Smooth muscle cell (in vitro differentiated cells): Measurements from ENCODE around the gene SCUBE3. TPM values are rescaled to one million over a fixed set of nuclear protein-coding genes. Genes with fewer than 3 reads are reported as not detected.

Experiments
- DNase-seq: peaks from one replicate; lab custom pipeline; 2025; ENCODE audit not compliant: unreplicated experiment; lab: John Stamatoyannopoulos, UW
- H2AFZ ChIP-seq: fragments of 200-600 bp; sonication (generic); 2 replicates; pipeline ENCODE4 v1.6.0; 2016; ENCODE audit warnings: antibody characterized with exemption, low read depth, mild to moderate bottlenecking
- H3F3A ChIP-seq: fragments of 200-600 bp; sonication (generic); 2 replicates; pipeline ENCODE4 v1.6.0; 2017; ENCODE audit warnings: antibody characterized with exemption, low read depth
- H3K27ac ChIP-seq: fragments of 200-600 bp; sonication (generic); 2 replicates; pipeline ENCODE4 v1.5.1; 2016; ENCODE audit warnings: low read depth, mild to moderate bottlenecking
- H3K27me3 ChIP-seq: fragments of 200-600 bp; sonication (generic); 2 replicates; pipeline ENCODE4 v1.6.1; 2016; ENCODE audit warnings: low read depth, mild to moderate bottlenecking
- H3K36me3 ChIP-seq: fragments of 200-600 bp; sonication (generic); 2 replicates; pipeline ENCODE4 v1.5.1; 2016; ENCODE audit warnings: low read depth
- H3K4me1 ChIP-seq: fragments of 200-600 bp; sonication (generic); 2 replicates; pipeline ENCODE4 v1.5.1; 2016; ENCODE audit warnings: low read depth
- H3K4me2 ChIP-seq: fragments of 200-600 bp; sonication (generic); 2 replicates; pipeline ENCODE4 v1.6.0; 2016; ENCODE audit warnings: mild to moderate bottlenecking
- H3K4me3 ChIP-seq: fragments of 200-600 bp; sonication (generic); 2 replicates; pipeline ENCODE4 v1.5.1; 2016; ENCODE audit warnings: mild to moderate bottlenecking
- H3K79me2 ChIP-seq: fragments of 200-600 bp; sonication (generic); 2 replicates; pipeline ENCODE4 v1.6.0; 2016; ENCODE audit warnings: low read depth, mild to moderate bottlenecking
- H3K9ac ChIP-seq: fragments of 200-600 bp; sonication (generic); 2 replicates; pipeline ENCODE4 v1.6.0; 2016; ENCODE audit warnings: low read depth
- H3K9me3 ChIP-seq: fragments of 200-600 bp; sonication (generic); replicated peaks from 2 replicates; pipeline ENCODE4 v1.5.1; 2016; ENCODE audit warnings: low read depth
- H4K20me1 ChIP-seq: fragments of 200-600 bp; sonication (generic); 2 replicates; pipeline ENCODE4 v1.6.0; 2016; ENCODE audit warnings: low read depth
- CTCF ChIP-seq: fragments of 200-600 bp; sonication (generic); IDR thresholded peaks from 2 replicates; pipeline ENCODE4 v1.5.1; 2017; ENCODE audit warnings: borderline replicate concordance, mild to moderate bottlenecking, antibody characterized with exemption; ENCODE audit not compliant: insufficient read depth, poor library complexity, severe bottlenecking
- WGBS: methylation state at CpG from one replicate; pipeline ENCODE4 v1.1.7; 2016; ENCODE audit warnings: low lambda C conversion rate; 5-methylcytosine and 5-hydroxymethylcytosine counted together
- polyA plus RNA-seq: library from polyadenylated mRNA; unstranded; fragments of >200 nt; fragmentation: Nextera tagmentation; extraction: Ambion mirVana; gene quantifications from 2 replicates; pipeline ENCODE4 v1.2.1, GENCODE V29; 2016
- total RNA-seq: library from RNA; depleted of rRNA; stranded (reverse); fragments of >200 nt; gene quantifications from 2 replicates; pipeline ENCODE4 v1.2.3, GENCODE V29; 2014

SCUBE3 gene
- total and polyA plus RNA-seq, 2 experiments from 2014 or later = 14.6 to 18.0 TPM

DNA sequence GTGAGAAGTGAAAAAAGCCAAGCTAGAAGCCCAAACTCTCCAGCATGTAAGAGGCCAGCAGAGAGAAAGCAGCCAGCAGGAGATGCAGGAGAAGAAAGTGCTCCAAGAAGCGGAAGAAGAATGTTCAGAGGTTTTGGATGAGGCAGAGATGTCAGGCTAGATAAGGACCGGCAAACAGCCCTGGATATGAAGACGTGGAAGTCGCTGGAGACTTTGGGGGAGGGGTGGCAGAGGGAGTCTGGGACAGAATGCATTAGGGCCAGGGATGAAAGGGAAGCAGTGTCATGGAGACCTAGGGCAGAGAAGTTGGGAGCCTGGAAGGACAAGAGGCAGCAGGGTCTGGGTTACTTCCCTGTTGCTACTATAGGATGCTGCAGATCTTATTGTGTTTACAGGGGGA lies 5.3 kb upstream of the SCUBE3 start:
- TF ChIP-seq CTCF = no peak
- Histone ChIP-seq H3K9me3 (no peaks in the 10 kb centered on the region), H3F3A (no peaks in the 10 kb centered on the region), H3K4me1 (peaks cover 7% of the 10 kb centered on the region), H3K79me2 (no peaks in the 10 kb centered on the region), H3K4me3 (no peak overlapping the region), H3K27me3 (peaks cover 47% of the 10 kb centered on the region), H3K9ac (no peak overlapping the region), H3K36me3 (no peaks in the 10 kb centered on the region), H3K27ac (no peak overlapping the region), H2AFZ (no peak overlapping the region), H3K4me2 (no peak overlapping the region), H4K20me1 (no peaks in the 10 kb centered on the region)
- WGBS = 27% methylated on average over 4 of the region's 4 CpGs
- DNase-seq = no peak

- WGBS = 100% methylated on average over 1 of the region's 1 CpG
- no peaks in the 10 kb centered on the region for H3K9me3 ChIP-seq
- H3K27ac ChIP-seq = no peak overlapping the region
- no peaks in the 10 kb centered on the region for H4K20me1 ChIP-seq
- H3K36me3 ChIP-seq = no peaks in the 10 kb centered on the region
- no peak overlapping the region for H2AFZ ChIP-seq
- peaks cover 9% of the 10 kb centered on the region for H3K4me1 ChIP-seq
- H3F3A ChIP-seq = no peaks in the 10 kb centered on the region
- H3K9ac ChIP-seq = no peak overlapping the region
- no peak for DNase-seq
- no peak overlapping the region for H3K4me3 ChIP-seq
- no peak for TF ChIP-seq CTCF
- H3K27me3 ChIP-seq = peaks cover 47% of the 10 kb centered on the region
- H3K4me2 ChIP-seq = no peak overlapping the region
- no peaks in the 10 kb centered on the region for H3K79me2 ChIP-seq
Observed at GRCh38 chr6:35209081-35209480, 4.7 kb upstream of the SCUBE3 start.

DNA sequence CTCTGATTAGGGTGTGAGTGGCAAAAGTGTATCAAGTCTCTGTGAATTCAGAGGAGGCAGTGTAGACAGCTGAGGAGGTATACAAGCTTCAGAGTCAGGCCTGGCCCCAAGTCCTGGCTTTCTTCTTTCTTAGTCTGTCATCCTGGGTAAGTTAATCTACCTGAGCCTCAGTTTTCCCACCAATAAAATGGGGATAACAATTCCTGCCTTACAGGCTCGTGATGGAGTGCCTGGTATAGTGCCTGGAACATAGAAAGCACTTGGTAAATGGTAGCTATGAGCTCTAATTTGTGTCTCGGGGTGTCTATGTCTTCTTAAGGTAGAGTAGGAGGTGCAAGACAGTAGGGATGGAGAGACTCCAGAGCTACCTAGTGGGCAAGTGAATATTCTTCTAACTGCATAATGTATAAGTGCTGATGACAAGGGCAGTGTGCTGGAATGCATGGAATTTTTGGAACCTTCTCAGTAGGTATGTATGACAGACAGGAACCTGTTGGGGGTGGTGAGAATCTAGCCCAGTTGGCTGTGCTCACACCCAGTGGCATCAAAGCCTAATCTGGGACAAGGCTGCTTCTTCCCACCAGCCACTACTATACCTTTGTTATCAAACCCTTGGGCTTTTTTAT lies 4.0 kb upstream of the SCUBE3 start:
- H3K4me3 ChIP-seq = no peak overlapping the region
- H3K27ac ChIP-seq = no peak overlapping the region
- H3K27me3 ChIP-seq = peaks cover 47% of the 10 kb centered on the region
- WGBS = 82% methylated on average over 2 of the region's 2 CpGs
- H3K4me2 ChIP-seq = no peak overlapping the region
- H3K4me1 ChIP-seq = peaks cover 11% of the 10 kb centered on the region
- H3K9me3 ChIP-seq = no peaks in the 10 kb centered on the region
- H3K36me3 ChIP-seq = no peaks in the 10 kb centered on the region
- H4K20me1 ChIP-seq = no peaks in the 10 kb centered on the region
- no peak overlapping the region for H3K9ac ChIP-seq
- peaks cover 1% of the 10 kb centered on the region for H3F3A ChIP-seq
- H2AFZ ChIP-seq = no peak overlapping the region
- TF ChIP-seq CTCF = no peak
- no peak for DNase-seq
- H3K79me2 ChIP-seq = no peaks in the 10 kb centered on the region

- Histone ChIP-seq H3K36me3 (no peaks in the 10 kb centered on the region), H3K4me3 (peak overlapping the region; percentile 80), H3K4me1 (peaks cover 45% of the 10 kb centered on the region), H3K27me3 (peaks cover 22% of the 10 kb centered on the region), H4K20me1 (peaks cover 15% of the 10 kb centered on the region), H3K79me2 (no peaks in the 10 kb centered on the region), H3K9ac (peak overlapping the region; percentile 48), H3K27ac (no peak overlapping the region), H3K4me2 (peak overlapping the region; percentile 99), H2AFZ (peak overlapping the region; percentile 84), H3F3A (peaks cover 22% of the 10 kb centered on the region), H3K9me3 (no peaks in the 10 kb centered on the region)
- no peak for DNase-seq
- TF ChIP-seq CTCF = no peak
- 6% methylated on average over 44 of the region's 51 CpGs for WGBS
Observed at GRCh38 chr6:35213298-35213791, 411 bp upstream of the SCUBE3 start.
